AG09309 (cell line): ENCODE data around the gene CYFIP2.

Experiments
- DNase-seq: peaks from one replicate; pipeline ENCODE4 v3.0.0-alpha.2; 2010; ENCODE audit warnings: low read depth
- H3K4me3 ChIP-seq: 2 replicates; pipeline ENCODE4 v1.5.1; 2011; ENCODE audit warnings: mild to moderate bottlenecking, low read depth, low read length, moderate library complexity; ENCODE audit not compliant: control insufficient read depth
- TF ChIP-seq, protein P1 (sequence below): IDR thresholded peaks from 2 replicates; pipeline ENCODE4 v1.5.1; 2011; ENCODE audit warnings: mild to moderate bottlenecking, low read depth, low read length, inconsistent platforms; ENCODE audit not compliant: insufficient read depth, control insufficient read depth; ENCODE audit errors: missing control alignments

Gene CYFIP2

DNA sequence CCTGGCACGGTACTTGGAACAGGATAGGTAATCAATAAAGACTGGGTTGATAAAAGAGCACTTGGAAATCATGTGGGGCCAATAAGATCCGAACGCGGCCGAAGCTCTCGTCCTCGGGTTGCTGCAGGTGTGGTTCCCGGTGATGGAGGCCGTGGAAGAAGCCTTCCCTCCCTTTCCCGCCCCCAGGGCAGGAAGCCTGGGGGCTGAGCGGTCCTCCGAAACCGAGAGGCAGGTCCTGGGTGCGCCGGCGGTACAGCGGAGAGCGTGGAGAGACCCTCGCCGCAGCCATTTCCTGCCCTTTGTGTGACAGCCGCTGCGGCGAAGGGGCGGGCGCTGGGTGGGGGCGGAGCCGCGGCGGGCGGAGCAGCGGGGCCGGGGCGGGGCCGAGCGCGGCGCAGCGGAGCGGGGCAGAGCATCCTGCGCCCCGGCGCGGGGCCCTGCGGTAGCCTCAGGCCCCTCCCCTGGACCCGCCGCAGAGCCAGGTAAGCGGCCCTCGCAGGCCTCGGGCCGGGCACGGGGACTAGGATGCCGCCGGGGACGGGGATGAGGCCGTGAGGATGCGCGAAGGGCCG lies at the start of gene CYFIP2:
Gene CYFIP2 (plus strand): TSS at position 410 of the 572 bp plus-strand sequence. CDS start 19,239 bp downstream, outside the sequence.
- TF ChIP-seq, protein P1, sequence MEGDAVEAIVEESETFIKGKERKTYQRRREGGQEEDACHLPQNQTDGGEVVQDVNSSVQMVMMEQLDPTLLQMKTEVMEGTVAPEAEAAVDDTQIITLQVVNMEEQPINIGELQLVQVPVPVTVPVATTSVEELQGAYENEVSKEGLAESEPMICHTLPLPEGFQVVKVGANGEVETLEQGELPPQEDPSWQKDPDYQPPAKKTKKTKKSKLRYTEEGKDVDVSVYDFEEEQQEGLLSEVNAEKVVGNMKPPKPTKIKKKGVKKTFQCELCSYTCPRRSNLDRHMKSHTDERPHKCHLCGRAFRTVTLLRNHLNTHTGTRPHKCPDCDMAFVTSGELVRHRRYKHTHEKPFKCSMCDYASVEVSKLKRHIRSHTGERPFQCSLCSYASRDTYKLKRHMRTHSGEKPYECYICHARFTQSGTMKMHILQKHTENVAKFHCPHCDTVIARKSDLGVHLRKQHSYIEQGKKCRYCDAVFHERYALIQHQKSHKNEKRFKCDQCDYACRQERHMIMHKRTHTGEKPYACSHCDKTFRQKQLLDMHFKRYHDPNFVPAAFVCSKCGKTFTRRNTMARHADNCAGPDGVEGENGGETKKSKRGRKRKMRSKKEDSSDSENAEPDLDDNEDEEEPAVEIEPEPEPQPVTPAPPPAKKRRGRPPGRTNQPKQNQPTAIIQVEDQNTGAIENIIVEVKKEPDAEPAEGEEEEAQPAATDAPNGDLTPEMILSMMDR: no peak
- peak within 1 kb of the TSS; percentile 68 for H3K4me3 ChIP-seq
- no peak for DNase-seq

DNA sequence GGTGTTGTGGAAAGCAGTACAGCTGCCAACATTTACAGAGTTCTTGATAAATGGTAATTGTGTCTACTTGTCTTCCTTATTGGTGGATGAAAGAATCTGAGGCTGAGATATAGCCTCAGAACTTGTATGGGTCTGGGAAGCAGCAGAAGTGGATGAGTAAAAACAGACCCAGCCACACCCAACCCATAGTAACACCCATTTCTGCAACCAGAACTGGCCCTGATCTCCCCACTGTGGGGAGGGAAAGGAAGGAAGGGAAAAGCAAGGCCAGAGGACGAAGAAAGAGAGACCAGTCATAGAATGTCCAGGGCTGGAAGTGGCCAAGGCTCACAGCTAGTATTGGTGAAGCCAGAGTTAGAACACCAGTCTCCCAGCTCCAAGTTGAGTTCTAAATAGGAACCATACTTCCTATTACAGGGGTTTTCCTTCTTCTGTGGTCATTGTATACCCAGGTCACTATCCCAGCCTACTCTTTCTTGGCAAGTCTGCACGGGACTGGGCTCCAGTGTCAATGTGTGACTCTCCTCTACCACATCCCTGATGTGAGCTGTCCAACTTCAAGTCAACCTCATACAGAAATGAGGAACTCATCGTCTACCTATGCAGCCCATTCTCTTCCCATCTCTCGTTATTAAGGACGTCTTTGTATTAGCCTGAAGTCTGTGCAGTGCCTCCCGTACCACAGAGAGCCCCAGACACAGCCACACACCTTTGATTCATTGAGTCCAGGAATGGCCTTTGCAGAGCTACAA lies 49.4 kb upstream of the CYFIP2 start:
- DNase-seq: no peak
- TF ChIP-seq, protein P1: no peak
- no peak overlapping the region for H3K4me3 ChIP-seq

DNA sequence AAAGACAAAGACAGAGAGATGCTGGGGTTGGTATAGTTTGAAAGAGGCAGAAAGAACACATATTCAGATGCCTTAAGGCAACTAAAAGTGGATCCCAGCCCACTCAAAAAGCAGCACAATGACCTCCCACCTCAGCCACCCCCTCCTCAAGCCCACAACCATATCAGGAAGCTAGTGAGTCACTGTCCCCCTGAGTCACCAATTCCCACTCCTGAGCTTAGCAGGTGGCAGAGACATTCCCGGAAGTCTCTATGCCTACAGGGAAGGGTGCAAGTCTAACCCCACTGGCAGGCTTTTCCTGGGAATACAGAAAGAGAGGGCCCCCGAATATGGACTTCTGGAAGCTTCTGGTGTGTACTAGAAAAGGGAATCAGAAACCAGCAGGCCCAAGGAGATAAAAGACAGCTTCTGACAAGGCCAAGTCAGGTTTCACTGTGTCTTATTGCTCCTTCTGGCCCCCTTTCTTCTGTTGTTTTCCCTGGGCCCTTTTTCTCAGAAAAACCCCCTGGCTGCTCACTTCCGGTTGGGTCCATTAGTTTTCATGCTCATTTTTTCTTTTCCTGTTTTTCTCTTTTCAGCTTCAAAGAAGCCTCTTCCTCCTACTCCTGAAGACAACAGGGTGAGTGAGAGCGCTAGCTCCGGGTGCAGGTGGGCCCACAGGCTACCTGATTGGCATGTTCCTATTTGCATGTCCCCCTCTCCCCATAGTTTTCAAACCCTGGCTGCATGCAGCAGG lies 48.5 kb upstream of the CYFIP2 start:
- DNase-seq: no peak
- TF ChIP-seq, protein P1: no peak
- H3K4me3 ChIP-seq: no peak overlapping the region

DNA sequence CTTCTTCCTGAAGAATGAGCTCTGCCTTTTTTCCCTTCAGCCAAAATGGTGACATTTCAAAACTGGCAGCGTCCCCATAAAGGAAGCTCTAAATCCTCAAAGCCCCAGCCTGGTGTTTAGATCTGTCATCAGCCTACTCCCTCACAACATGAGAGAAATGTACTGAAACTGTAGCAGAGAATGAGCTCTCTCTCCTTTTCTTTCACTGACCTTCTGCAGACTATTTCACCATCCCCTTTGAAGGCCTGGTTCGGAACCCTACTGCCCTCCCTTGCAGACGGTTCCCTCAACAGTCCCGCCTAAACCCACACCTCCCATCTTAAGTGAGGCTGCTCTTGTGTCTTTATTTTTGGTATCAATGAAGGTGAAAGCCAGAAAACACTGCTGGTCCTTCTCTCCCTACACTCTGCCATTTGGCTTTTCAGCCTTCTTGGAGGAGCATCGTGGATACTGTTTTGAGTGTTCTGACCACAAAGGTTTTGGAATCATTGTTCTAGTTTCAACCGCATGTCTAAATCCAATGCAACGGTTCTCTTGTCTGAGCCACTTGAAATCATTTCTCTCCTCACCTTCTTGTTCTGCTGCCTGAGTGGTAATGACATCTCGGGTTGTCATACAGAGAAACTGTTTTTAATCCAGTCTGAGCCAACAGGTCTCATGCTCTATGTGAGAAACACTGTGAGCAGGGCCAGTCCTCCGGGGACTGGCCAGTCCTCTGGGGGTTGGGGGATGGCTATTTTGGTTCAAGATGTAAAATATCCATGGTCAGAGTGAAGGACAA lies 46.2 kb upstream of the CYFIP2 start:
- H3K4me3 ChIP-seq: no peak overlapping the region
- no peak for DNase-seq
- TF ChIP-seq, protein P1: no peak

DNA sequence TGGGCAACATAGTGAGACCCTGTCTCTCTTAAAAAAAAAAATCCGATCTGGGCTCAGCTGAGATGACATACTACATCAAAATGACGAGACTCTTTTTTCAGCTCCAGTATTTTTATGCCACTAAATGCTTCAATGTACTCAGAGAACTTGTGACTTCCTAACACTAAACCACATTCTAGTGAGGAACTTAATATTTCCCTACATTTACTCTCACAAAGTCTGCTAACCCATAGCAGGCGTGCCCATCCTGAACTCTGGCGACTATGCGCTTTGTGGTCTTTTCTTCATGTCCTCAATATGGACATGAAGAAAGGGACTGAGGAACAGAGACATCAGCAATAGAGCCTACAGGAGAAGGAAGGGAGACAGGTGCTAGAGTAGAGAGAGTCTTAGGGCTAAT lies 44.0 kb upstream of the CYFIP2 start:
- no peak overlapping the region for H3K4me3 ChIP-seq
- no peak for DNase-seq
- TF ChIP-seq, protein P1: no peak
